GM23338 (cell line): ENCODE data around the gene USP49. TPM values are rescaled to one million over a fixed set of nuclear protein-coding genes. Genes with fewer than 3 reads are reported as not detected.

Source experiments
- ATAC-seq: fragments of 200-7000 bp; cut with Tn5 transposase; 3 replicates; pipeline ENCODE4 v1.9.1; 2020
- DNase-seq: peaks from one replicate; pipeline ENCODE4 v3.0.0-alpha.2; 2015; ENCODE audit warnings: low spot score
- H2AFZ ChIP-seq: fragments of 200-600 bp; sonication (generic); 2 replicates; pipeline ENCODE4 v1.8.0; 2016; ENCODE audit warnings: antibody characterized with exemption, mild to moderate bottlenecking, moderate library complexity
- H3F3A ChIP-seq: fragments of 200-600 bp; sonication (generic); replicated peaks from 2 replicates; pipeline ENCODE4 v1.8.0; 2017; ENCODE audit warnings: antibody characterized with exemption, mixed run types, low read depth
- H3K27ac ChIP-seq: fragments of 200-600 bp; sonication (generic); 2 replicates; pipeline ENCODE4 v1.6.1; 2016; ENCODE audit warnings: low read depth
- H3K27me3 ChIP-seq: fragments of 200-600 bp; sonication (generic); 2 replicates; pipeline ENCODE4 v1.8.0; 2016; ENCODE audit warnings: mild to moderate bottlenecking, mixed run types, moderate library complexity; ENCODE audit not compliant: insufficient read depth
- H3K36me3 ChIP-seq: fragments of 200-600 bp; sonication (generic); 2 replicates; pipeline ENCODE4 v1.8.0; 2016; ENCODE audit warnings: mild to moderate bottlenecking; ENCODE audit not compliant: insufficient read depth
- H3K4me1 ChIP-seq: fragments of 200-600 bp; sonication (generic); 2 replicates; pipeline ENCODE4 v1.8.0; 2016; ENCODE audit warnings: mild to moderate bottlenecking, moderate library complexity; ENCODE audit not compliant: insufficient read depth
- H3K4me2 ChIP-seq: fragments of 200-600 bp; sonication (generic); 2 replicates; pipeline ENCODE4 v1.7.1; 2017; ENCODE audit warnings: mixed run types
- H3K4me3 ChIP-seq: fragments of 200-600 bp; sonication (generic); 2 replicates; pipeline ENCODE4 v1.6.1; 2016; ENCODE audit warnings: mixed run types
- H3K79me2 ChIP-seq: fragments of 200-600 bp; sonication (generic); replicated peaks from 2 replicates; pipeline ENCODE4 v1.8.0; 2017; ENCODE audit warnings: mild to moderate bottlenecking; ENCODE audit not compliant: insufficient read depth
- H3K9me2 ChIP-seq: fragments of 200-600 bp; sonication (generic); 2 replicates; pipeline ENCODE4 v1.8.0; 2017; ENCODE audit not compliant: insufficient read depth
- H4K20me1 ChIP-seq: fragments of 200-600 bp; sonication (generic); replicated peaks from 2 replicates; pipeline ENCODE4 v1.8.0; 2017; ENCODE audit warnings: mild to moderate bottlenecking; ENCODE audit not compliant: insufficient read depth
- H3K27ac Mint-ChIP-seq: 2 replicates; pipeline ENCODE4 v1.8.0; 2020; ENCODE audit warnings: inconsistent platforms, mild to moderate bottlenecking, moderate library complexity, mixed read lengths
- H3K27me3 Mint-ChIP-seq: 3 replicates; pipeline ENCODE4 v1.8.0; 2022; ENCODE audit warnings: low read depth, mild to moderate bottlenecking, moderate library complexity, mixed read lengths, inconsistent platforms; ENCODE audit not compliant: insufficient read depth, poor library complexity
- H3K36me3 Mint-ChIP-seq: 3 replicates; pipeline ENCODE4 v1.8.0; 2021; ENCODE audit warnings: low read depth, mild to moderate bottlenecking, inconsistent platforms, moderate library complexity, mixed read lengths
- H3K4me1 Mint-ChIP-seq: 3 replicates; pipeline ENCODE4 v1.8.0; 2020; ENCODE audit warnings: mild to moderate bottlenecking, inconsistent platforms, mixed read lengths
- H3K4me3 Mint-ChIP-seq: 3 replicates; pipeline ENCODE4 v1.8.0; 2021; ENCODE audit warnings: moderate library complexity, mild to moderate bottlenecking, inconsistent platforms, mixed read lengths
- H3K9me3 Mint-ChIP-seq: 3 replicates; pipeline ENCODE4 v1.8.0; 2020; ENCODE audit warnings: moderate library complexity, mild to moderate bottlenecking, inconsistent platforms, mixed read lengths
- CREB1 ChIP-seq: fragments of 250-450 bp; sonication (Bioruptor Pico); IDR thresholded peaks from 2 replicates; pipeline ENCODE4 v1.5.0; 2020; ENCODE audit warnings: low read depth, mild to moderate bottlenecking, moderate library complexity
- CTCF ChIP-seq, 2 experiments: fragments of 200-600 bp in 1 of 2; sonication (generic) in 1 of 2; conservative IDR thresholded peaks; 2 replicates each; pipeline versions ENCODE4 v1.5.1 to v1.6.1; 2016 to 2017; ENCODE audit warnings: antibody characterized with exemption in 2 of 2, low read depth in 2 of 2, mild to moderate bottlenecking in 2 of 2, moderate library complexity in 1 of 2
- EZH2 ChIP-seq: fragments of 200-600 bp; sonication (generic); IDR thresholded peaks from one replicate; pipeline ENCODE4 v1.8.0; 2017; ENCODE audit warnings: antibody characterized with exemption, mild to moderate bottlenecking, low read depth; ENCODE audit not compliant: unreplicated experiment
- EZH2phosphoT487 ChIP-seq: fragments of 200-600 bp; sonication (generic); IDR thresholded peaks from one replicate; pipeline ENCODE4 v1.8.1; 2018; ENCODE audit warnings: antibody characterized with exemption; ENCODE audit not compliant: unreplicated experiment
- JUNB ChIP-seq: IDR thresholded peaks from one replicate; pipeline ENCODE4 v1.6.1; 2016; ENCODE audit warnings: antibody characterized with exemption; ENCODE audit not compliant: unreplicated experiment
- NANOG ChIP-seq: IDR thresholded peaks from 2 replicates; pipeline ENCODE4 v1.6.1; 2016; ENCODE audit warnings: antibody characterized with exemption, borderline replicate concordance
- POLR2AphosphoS5 ChIP-seq: IDR thresholded peaks from 2 replicates; pipeline ENCODE4 v1.6.1; 2016; ENCODE audit warnings: antibody characterized with exemption, low read depth
- REST ChIP-seq: IDR thresholded peaks from one replicate; pipeline ENCODE4 v1.6.1; 2018; ENCODE audit warnings: antibody characterized with exemption; ENCODE audit not compliant: unreplicated experiment
- STAT1 ChIP-seq: IDR thresholded peaks from one replicate; pipeline ENCODE4 v1.6.1; 2016; ENCODE audit warnings: antibody characterized with exemption; ENCODE audit not compliant: unreplicated experiment
- ZNF114 ChIP-seq: fragments of 250-450 bp; sonication (Bioruptor Pico); IDR thresholded peaks from 2 replicates; pipeline ENCODE4 v1.5.0; 2020; ENCODE audit warnings: mild to moderate bottlenecking, moderate library complexity
- ZNF331 ChIP-seq: fragments of 250-450 bp; sonication (Bioruptor Pico); IDR thresholded peaks from 2 replicates; pipeline ENCODE4 v1.5.0; 2020; ENCODE audit warnings: low read depth, mild to moderate bottlenecking, moderate library complexity
- polyA plus RNA-seq: library from polyadenylated mRNA; unstranded; fragments of >200 nt; fragmentation: Nextera tagmentation; extraction: Ambion mirVana; gene quantifications from 2 replicates; pipeline ENCODE4 v1.2.1, GENCODE V29; 2016
- total RNA-seq: library from RNA; depleted of rRNA; stranded (reverse); fragments of >200 nt; shearing (Covaris generic); gene quantifications from 2 replicates; pipeline ENCODE4 v1.2.3, GENCODE V29; 2014
- TF ChIP-seq, protein P1 (sequence below): IDR thresholded peaks from 2 replicates; pipeline ENCODE4 v1.6.1; 2016; ENCODE audit warnings: antibody characterized with exemption

Gene USP49
- total and polyA plus RNA-seq, 2 experiments from 2014 or later, result 5.9 to 21.5 TPM

GRCh38 chr6:41884957-41885356, 10.2 kb downstream of the USP49 start:
- ATAC-seq (no peak), DNase-seq (no peak)
- Histone ChIP-seq H3K27me3 (no peaks in the 10 kb centered on the region), H3K36me3 (no peaks in the 10 kb centered on the region), H2AFZ (no peak overlapping the region), H3K79me2 (peaks cover 30% of the 10 kb centered on the region), H4K20me1 (no peaks in the 10 kb centered on the region; the same call in 1 of the 2 replicates), H3F3A (no peaks in the 10 kb centered on the region), H3K4me2 (no peak overlapping the region), H3K27ac (no peak overlapping the region), H3K4me3 (no peak overlapping the region), H3K4me1 (peaks cover 12% of the 10 kb centered on the region; the same call in 1 of the 2 replicates), H3K9me2 (no peaks in the 10 kb centered on the region)
- H3K9me3 Mint-ChIP-seq, result no peaks in the 10 kb centered on the region
- H3K36me3 Mint-ChIP-seq, result peaks cover 4% of the 10 kb centered on the region; the same call in 1 of the 3 replicates
- no peaks in the 10 kb centered on the region for H3K27me3 Mint-ChIP-seq
- H3K27ac Mint-ChIP-seq, result no peak overlapping the region; the same call in 1 of the 2 replicates
- TF ChIP-seq ZNF114 (no peak), NANOG (no peak), POLR2AphosphoS5 (no peak), REST (no peak), ZNF331 (no peak), CTCF (conservative IDR thresholded peaks at IDR 0.05; ENCODE audit: low read depth in 2 of 2) (no peak), EZH2 (no peak), CREB1 (no peak)
- TF ChIP-seq, protein P1, sequence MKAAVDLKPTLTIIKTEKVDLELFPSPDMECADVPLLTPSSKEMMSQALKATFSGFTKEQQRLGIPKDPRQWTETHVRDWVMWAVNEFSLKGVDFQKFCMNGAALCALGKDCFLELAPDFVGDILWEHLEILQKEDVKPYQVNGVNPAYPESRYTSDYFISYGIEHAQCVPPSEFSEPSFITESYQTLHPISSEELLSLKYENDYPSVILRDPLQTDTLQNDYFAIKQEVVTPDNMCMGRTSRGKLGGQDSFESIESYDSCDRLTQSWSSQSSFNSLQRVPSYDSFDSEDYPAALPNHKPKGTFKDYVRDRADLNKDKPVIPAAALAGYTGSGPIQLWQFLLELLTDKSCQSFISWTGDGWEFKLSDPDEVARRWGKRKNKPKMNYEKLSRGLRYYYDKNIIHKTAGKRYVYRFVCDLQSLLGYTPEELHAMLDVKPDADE, result no peak
- H3K4me1 Mint-ChIP-seq, result peaks cover 11% of the 10 kb centered on the region; the same call in 2 of the 3 replicates
- no peak overlapping the region for H3K4me3 Mint-ChIP-seq

- no peaks in the 10 kb centered on the region for H3K9me2 ChIP-seq
- no peaks in the 10 kb centered on the region for H3K36me3 ChIP-seq
- no peak overlapping the region for H3K27ac ChIP-seq
- peaks cover 14% of the 10 kb centered on the region for H3K79me2 ChIP-seq
- Mint-ChIP-seq H3K4me3 (no peak overlapping the region), H3K27me3 (no peaks in the 10 kb centered on the region), H3K4me1 (peaks cover 15% of the 10 kb centered on the region), H3K27ac (no peak overlapping the region), H3K9me3 (no peaks in the 10 kb centered on the region), H3K36me3 (peaks cover 4% of the 10 kb centered on the region; the same call in 1 of the 3 replicates)
- no peaks in the 10 kb centered on the region for H3K27me3 ChIP-seq
- no peak overlapping the region for H3K4me2 ChIP-seq
- H3F3A ChIP-seq, result no peaks in the 10 kb centered on the region
- H4K20me1 ChIP-seq, result no peaks in the 10 kb centered on the region; the same call in none of the 2 replicates
- peaks cover 8% of the 10 kb centered on the region for H3K4me1 ChIP-seq
- no peak overlapping the region for H2AFZ ChIP-seq
- no peak overlapping the region for H3K4me3 ChIP-seq
- no peak for DNase-seq
- no peak for ATAC-seq
- TF ChIP-seq JUNB (no peak), CTCF (conservative IDR thresholded peaks at IDR 0.05; ENCODE audit: low read depth in 2 of 2) (no peak), STAT1 (no peak), EZH2phosphoT487 (no peak)
- TF ChIP-seq, protein P1, result no peak
Measured at GRCh38 chr6:41881506-41881905, 13.7 kb downstream of the USP49 start.
